H9 (cell line): Measurements from ENCODE around the gene SELE. TPM values are rescaled to one million over a fixed set of nuclear protein-coding genes. Genes with fewer than 3 reads are reported as not detected.

Source experiments
- DNase-seq: peaks from one replicate; pipeline ENCODE4 v3.0.0-alpha.2; 2017
- H2AFZ ChIP-seq: one replicate; pipeline ENCODE4 v1.6.1; 2013; ENCODE audit warnings: mild to moderate bottlenecking, low read length, control low read depth, moderate library complexity
- H2AK5ac ChIP-seq: 2 replicates; pipeline ENCODE4 v1.6.1; 2013; ENCODE audit warnings: low read length, control low read depth, mixed read lengths; ENCODE audit not compliant: insufficient read length
- H2BK120ac ChIP-seq: one replicate; pipeline ENCODE4 v1.6.1; 2013; ENCODE audit warnings: low read depth, mild to moderate bottlenecking, low read length, control low read depth, inconsistent platforms; ENCODE audit not compliant: poor library complexity, severe bottlenecking
- H2BK12ac ChIP-seq: 2 replicates; pipeline ENCODE4 v1.6.1; 2013; ENCODE audit warnings: low read length, control low read depth, mixed read lengths, low read depth; ENCODE audit not compliant: insufficient read length
- H2BK15ac ChIP-seq: 2 replicates; pipeline ENCODE4 v1.6.1; 2013; ENCODE audit warnings: low read depth, low read length, control low read depth
- H2BK20ac ChIP-seq: one replicate; pipeline ENCODE4 v1.6.1; 2013; ENCODE audit warnings: low read depth, mild to moderate bottlenecking, low read length, control low read depth, inconsistent platforms; ENCODE audit not compliant: poor library complexity, severe bottlenecking
- H2BK5ac ChIP-seq: 2 replicates; pipeline ENCODE4 v1.6.1; 2013; ENCODE audit warnings: low read length, control low read depth, mixed read lengths; ENCODE audit not compliant: insufficient read length
- H3K14ac ChIP-seq: 2 replicates; pipeline ENCODE4 v1.6.1; 2013; ENCODE audit warnings: low read length, control low read depth; ENCODE audit not compliant: insufficient read depth
- H3K18ac ChIP-seq: 2 replicates; pipeline ENCODE4 v1.6.1; 2013; ENCODE audit warnings: low read depth, mild to moderate bottlenecking, mixed read lengths, low read length, control low read depth; ENCODE audit not compliant: insufficient read length
- H3K23ac ChIP-seq: 2 replicates; pipeline ENCODE4 v1.6.1; 2013; ENCODE audit warnings: low read length, control low read depth, mixed read lengths, low read depth; ENCODE audit not compliant: insufficient read length
- H3K23me2 ChIP-seq: 2 replicates; pipeline ENCODE4 v1.6.1; 2013; ENCODE audit warnings: low read depth, mild to moderate bottlenecking, mixed read lengths, low read length, control low read depth; ENCODE audit not compliant: insufficient read length, poor library complexity, severe bottlenecking
- H3K27ac ChIP-seq: 2 replicates; pipeline ENCODE4 v1.5.1; 2013; ENCODE audit warnings: low read length, control low read depth, mixed read lengths, low read depth; ENCODE audit not compliant: insufficient read length
- H3K27me3 ChIP-seq: 2 replicates; pipeline ENCODE4 v1.6.1; 2013; ENCODE audit warnings: low read length, control low read depth, inconsistent platforms; ENCODE audit not compliant: insufficient read depth
- H3K4ac ChIP-seq: 2 replicates; pipeline ENCODE4 v1.6.1; 2013; ENCODE audit warnings: low read depth, mild to moderate bottlenecking, control low read depth, inconsistent platforms, low read length, moderate library complexity
- H3K4me1 ChIP-seq: 2 replicates; pipeline ENCODE4 v1.6.1; 2013; ENCODE audit warnings: low read length, control low read depth, inconsistent platforms; ENCODE audit not compliant: insufficient read depth
- H3K4me2 ChIP-seq: 2 replicates; pipeline ENCODE4 v1.6.1; 2013; ENCODE audit warnings: low read length, control low read depth, mixed read lengths; ENCODE audit not compliant: insufficient read length, insufficient read depth
- H3K56ac ChIP-seq: 2 replicates; pipeline ENCODE4 v1.6.1; 2013; ENCODE audit warnings: low read depth, mild to moderate bottlenecking, mixed read lengths, low read length, control low read depth; ENCODE audit not compliant: insufficient read length
- H3K79me1 ChIP-seq: 2 replicates; pipeline ENCODE4 v1.6.1; 2013; ENCODE audit warnings: low read depth, mild to moderate bottlenecking, moderate library complexity, low read length, control low read depth, inconsistent platforms; ENCODE audit not compliant: insufficient read depth, poor library complexity, severe bottlenecking
- H3K79me2 ChIP-seq: 2 replicates; pipeline ENCODE4 v1.6.1; 2013; ENCODE audit warnings: low read length, control low read depth, inconsistent platforms; ENCODE audit not compliant: insufficient read depth
- H3K9ac ChIP-seq: 2 replicates; pipeline ENCODE4 v1.6.1; 2013; ENCODE audit warnings: low read length, control low read depth, mixed read lengths; ENCODE audit not compliant: insufficient read length; ENCODE audit errors: extremely low read depth
- H3K9me3 ChIP-seq: one replicate; pipeline ENCODE4 v1.6.1; 2013; ENCODE audit warnings: low read depth, low read length, inconsistent platforms; ENCODE audit not compliant: control insufficient read depth
- H3T11ph ChIP-seq: one replicate; pipeline ENCODE4 v1.6.1; 2013; ENCODE audit warnings: mild to moderate bottlenecking, low read length, control low read depth, inconsistent platforms
- H4K20me1 ChIP-seq: one replicate; pipeline ENCODE4 v1.6.1; 2013; ENCODE audit not compliant: control insufficient read depth, insufficient read length, insufficient read depth
- H4K5ac ChIP-seq: 2 replicates; pipeline ENCODE4 v1.6.1; 2013; ENCODE audit warnings: low read depth, mild to moderate bottlenecking, mixed read lengths, low read length, control low read depth; ENCODE audit not compliant: insufficient read length
- H4K8ac ChIP-seq: replicated peaks from 2 replicates; pipeline ENCODE4 v1.6.1; 2013; ENCODE audit warnings: low read length, control low read depth, mixed read lengths, low read depth; ENCODE audit not compliant: insufficient read length
- H4K91ac ChIP-seq: 2 replicates; pipeline ENCODE4 v1.6.1; 2013; ENCODE audit warnings: low read depth, mild to moderate bottlenecking, moderate library complexity, mixed read lengths, low read length, control low read depth; ENCODE audit not compliant: insufficient read length
- H3K27ac Mint-ChIP-seq, 3 experiments: 2 replicates in 2 of 3; 3 replicates in 1 of 3; pipeline ENCODE4 v1.8.0; 2020 to 2021; ENCODE audit warnings: mixed read lengths in 3 of 3, mild to moderate bottlenecking in 1 of 3, moderate library complexity in 1 of 3
- H3K27me3 Mint-ChIP-seq: 2 replicates; pipeline ENCODE4 v1.8.0; 2021; ENCODE audit warnings: low read depth, mild to moderate bottlenecking, moderate library complexity, mixed read lengths
- H3K36me3 Mint-ChIP-seq, 3 experiments: 2 replicates in 2 of 3; 3 replicates in 1 of 3; pipeline ENCODE4 v1.8.0; 2020 to 2021; ENCODE audit warnings: low read depth in 3 of 3, mixed read lengths in 3 of 3; ENCODE audit not compliant: insufficient read depth in 1 of 3
- H3K4me1 Mint-ChIP-seq, 2 experiments: 2 replicates each; pipeline ENCODE4 v1.8.0; 2020; ENCODE audit warnings: mixed read lengths in 2 of 2
- H3K4me3 Mint-ChIP-seq, 2 experiments: 2 replicates in 1 of 2; 3 replicates in 1 of 2; pipeline ENCODE4 v1.8.0; 2020 to 2021; ENCODE audit warnings: mild to moderate bottlenecking in 2 of 2, mixed read lengths in 2 of 2, moderate library complexity in 1 of 2
- H3K9me3 Mint-ChIP-seq, 2 experiments: 2 replicates in 1 of 2; 3 replicates in 1 of 2; pipeline ENCODE4 v1.8.0; 2020; ENCODE audit warnings: mild to moderate bottlenecking in 2 of 2, mixed read lengths in 2 of 2, moderate library complexity in 1 of 2
- CTCF ChIP-seq: fragments of 200-600 bp; sonication (generic); conservative IDR thresholded peaks from 3 replicates; pipeline ENCODE4 v1.8.0; 2021; ENCODE audit warnings: antibody characterized with exemption, mild to moderate bottlenecking
- WGBS: extraction: QIAGEN DNeasy Blood & Tissue Kit; methylation state at CpG from one replicate; pipeline ENCODE4 v1.1.7; 2013; ENCODE audit warnings: missing lambda C conversion rate, low lambda C conversion rate, mixed read lengths; ENCODE audit not compliant: insufficient read length; ENCODE audit errors: extremely low coverage; 5-methylcytosine and 5-hydroxymethylcytosine counted together
- total RNA-seq: library from RNA; stranded (reverse); gene quantifications from 2 replicates; pipeline ENCODE4 v1.2.1, GENCODE V29; 2021

SELE gene
- total RNA-seq, 1 experiment from 2014 or later: not detected

GRCh38 chr1:169764919-169765318, 31.0 kb upstream of the SELE start:
- Histone ChIP-seq H3K23ac (no peak overlapping the region), H2BK15ac (no peak overlapping the region), H3K9ac (no peak overlapping the region), H3K14ac (no peak overlapping the region), H3K4me2 (no peak overlapping the region), H3K23me2 (no peaks in the 10 kb centered on the region), H2BK5ac (no peak overlapping the region), H2AK5ac (no peak overlapping the region), H3K4me1 (no peaks in the 10 kb centered on the region), H3K79me2 (no peaks in the 10 kb centered on the region), H3K79me1 (no peaks in the 10 kb centered on the region), H3K27me3 (no peaks in the 10 kb centered on the region), H4K91ac (no peak overlapping the region), H4K20me1 (no peaks in the 10 kb centered on the region), H3T11ph (no peak overlapping the region), H2BK20ac (no peak overlapping the region), H3K9me3 (no peaks in the 10 kb centered on the region), H2BK120ac (no peak overlapping the region), H4K8ac (no peak overlapping the region), H2BK12ac (no peak overlapping the region), H3K56ac (no peak overlapping the region), H3K27ac (no peak overlapping the region), H2AFZ (no peak overlapping the region), H3K18ac (no peak overlapping the region), H3K4ac (no peak overlapping the region), H4K5ac (no peak overlapping the region)
- no peak for DNase-seq
- Mint-ChIP-seq H3K36me3 (no peaks in the 10 kb centered on the region), H3K27me3 (no peaks in the 10 kb centered on the region; the same call in 1 of the 2 replicates), H3K9me3 (peaks cover 0 to 8% of the 10 kb centered on the region in 2 experiments; a peak in 2 of 5 replicates), H3K4me3 (no peak overlapping the region), H3K4me1 (no peaks in the 10 kb centered on the region), H3K27ac (no peak overlapping the region)
- no peak for TF ChIP-seq CTCF
- no CpG with 5 or more reads among the region's 1 CpG for WGBS
